Measurements from ENCODE around the gene RESP18. TPM values are rescaled to one million over a fixed set of nuclear protein-coding genes. Genes with fewer than 3 reads are reported as not detected.
"Not testable (repeated sequence)": the region's sequence is repeated elsewhere in the genome, so short reads cannot be mapped to it uniquely, and the experiment has no call there.

The RESP18 gene
- total RNA-seq, 1 experiment from 2014 or later, result not detected

DNA sequence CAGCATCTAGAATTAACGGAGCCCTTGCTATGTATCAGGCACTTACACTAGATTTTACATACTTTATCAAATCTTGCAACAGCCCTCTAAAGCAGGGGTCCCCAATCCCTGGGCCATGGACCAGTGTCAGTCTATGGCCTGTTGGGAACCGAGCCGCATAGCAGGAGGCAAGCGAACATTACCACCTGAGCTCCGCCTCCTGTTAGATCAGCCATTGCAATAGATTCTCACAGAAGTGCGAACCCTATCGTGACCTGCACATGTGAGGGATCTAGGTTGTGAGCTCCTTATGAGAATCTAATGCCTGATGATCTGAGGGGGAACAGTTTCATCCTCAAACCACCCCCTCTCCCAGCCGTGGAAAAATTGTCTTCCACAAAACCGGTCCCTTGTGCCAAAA lies 39.9 kb downstream of the RESP18 start:
- Histone ChIP-seq H3K4me3 (no peak overlapping the region), H3K36me3 (no peaks in the 10 kb centered on the region), H3K4me1 (replicated peaks) (peaks cover 21% of the 10 kb centered on the region), H3K27ac (no peak overlapping the region), H3K27me3 (replicated peaks) (no peaks in the 10 kb centered on the region; the same call in 1 of the 2 replicates), H3K9me3 (replicated peaks) (no peaks in the 10 kb centered on the region)
- no peak for DNase-seq (ENCODE audit: low read depth in 1 of 2, low spot score in 2 of 2)

DNA sequence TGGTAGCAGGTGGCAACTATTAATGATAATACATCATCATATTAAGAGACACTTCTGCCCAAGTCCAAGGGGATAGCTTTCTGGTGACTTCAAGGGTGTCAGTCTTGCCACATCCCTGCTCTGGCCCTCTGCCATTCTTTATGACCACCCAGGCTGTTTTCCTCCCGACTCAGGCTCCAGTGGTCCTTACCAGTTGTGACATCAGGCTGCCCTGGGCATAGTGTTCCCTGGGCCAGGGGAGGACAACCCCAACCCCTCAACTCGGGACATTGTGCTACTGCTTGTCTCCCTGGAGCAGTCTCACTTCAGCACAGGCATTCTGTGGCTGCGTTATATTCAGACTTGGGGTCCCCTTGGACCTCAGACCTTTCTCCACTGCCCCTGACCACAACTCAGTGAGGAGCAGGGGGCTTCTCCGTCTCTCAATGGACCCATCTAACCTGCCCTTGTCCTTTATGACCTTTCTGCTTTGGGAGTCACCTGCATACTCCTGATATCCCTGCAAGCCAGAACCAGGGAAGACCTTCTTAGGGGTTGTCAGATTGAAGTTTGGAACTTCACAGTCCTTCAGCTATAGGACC lies 40.5 kb downstream of the RESP18 start:
- no peak overlapping the region for H3K27ac ChIP-seq
- DNase-seq (ENCODE audit: low read depth in 1 of 2, low spot score in 2 of 2), result no peak
- no peaks in the 10 kb centered on the region; the same call in 1 of the 2 replicates for H3K27me3 ChIP-seq (replicated peaks)
- peaks cover 21% of the 10 kb centered on the region for H3K4me1 ChIP-seq (replicated peaks)
- no peak overlapping the region for H3K4me3 ChIP-seq
- no peaks in the 10 kb centered on the region for H3K9me3 ChIP-seq (replicated peaks)
- H3K36me3 ChIP-seq, result no peaks in the 10 kb centered on the region

DNA sequence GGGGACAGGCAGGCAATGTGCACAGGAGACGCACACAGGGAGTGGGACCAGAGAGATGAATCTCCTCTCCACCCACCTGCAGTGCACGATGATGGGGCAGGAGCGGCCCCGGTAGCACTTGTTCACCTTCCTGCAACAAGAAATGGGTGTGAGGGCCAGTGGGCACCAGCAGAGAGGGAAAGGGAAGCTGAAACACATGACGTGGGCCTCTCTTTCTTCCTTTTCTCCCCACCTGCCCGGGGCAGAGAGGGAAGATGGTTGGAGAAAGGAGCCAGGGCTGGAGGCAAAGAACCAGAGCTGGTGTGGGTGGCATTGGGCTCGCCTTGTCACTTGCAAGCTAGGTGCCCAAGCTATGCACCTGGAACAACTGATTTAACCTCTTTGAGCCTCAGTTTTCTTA lies 41.1 kb downstream of the RESP18 start:
- Histone ChIP-seq H3K4me1 (replicated peaks) (peaks cover 21% of the 10 kb centered on the region), H3K36me3 (0 out of 2 replicates have a peak, but pooled peaks cover 2% of the 10 kb centered on the region)

DNA sequence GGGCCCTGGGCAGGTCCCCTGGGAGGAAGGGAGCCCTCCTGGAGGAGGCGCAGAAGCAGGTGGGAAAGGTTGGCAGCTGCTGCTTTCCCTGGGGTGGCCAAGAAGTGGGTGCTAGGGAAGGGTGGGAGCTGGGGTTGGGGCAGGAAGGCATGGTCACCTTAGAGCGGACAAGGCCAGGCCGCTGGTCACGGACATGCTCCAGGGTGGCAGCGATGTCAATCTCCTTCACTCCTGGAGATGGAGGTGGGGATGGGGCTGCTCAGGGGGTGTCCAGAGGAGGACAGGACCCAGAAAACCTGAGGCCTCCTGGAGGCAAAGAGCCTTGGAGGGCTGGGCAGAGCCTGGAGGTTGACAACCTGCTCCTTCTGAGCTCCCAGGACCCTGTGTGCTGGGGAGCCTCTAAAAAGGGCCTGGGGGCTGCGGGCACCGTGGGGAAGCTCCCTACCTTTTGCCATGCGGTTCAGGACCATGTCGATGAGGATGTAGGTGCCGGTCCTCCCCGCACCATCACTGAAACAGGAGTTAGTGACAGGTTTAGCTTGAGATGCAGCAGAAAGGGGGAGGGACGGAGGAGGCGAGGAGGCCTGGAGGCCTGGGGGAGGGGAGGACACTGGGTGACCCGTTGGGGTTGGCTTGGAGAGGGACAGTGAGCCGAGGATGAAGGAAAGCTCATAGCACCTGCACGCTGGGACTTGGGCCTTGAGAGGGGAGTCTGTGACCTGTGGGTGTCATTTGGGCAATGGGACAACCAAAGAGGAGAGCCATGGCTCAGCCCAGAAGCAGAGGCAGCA lies 42.0 kb downstream of the RESP18 start:
- DNase-seq (ENCODE audit: low read depth in 1 of 2, low spot score in 2 of 2), result peak in 1 of 2 experiments; percentile 32
- no peak overlapping the region for H3K27ac ChIP-seq
- H3K4me3 ChIP-seq, result no peak overlapping the region
- H3K27me3 ChIP-seq (replicated peaks), result no peaks in the 10 kb centered on the region
- H3K9me3 ChIP-seq (replicated peaks), result no peaks in the 10 kb centered on the region
- H3K36me3 ChIP-seq, result peaks cover 6% of the 10 kb centered on the region; the same call in 1 of the 2 replicates
- peaks cover 21% of the 10 kb centered on the region for H3K4me1 ChIP-seq (replicated peaks)

More for the DNA sequence above, 41.1 kb downstream of the RESP18 start:
- DNase-seq (ENCODE audit: low read depth in 1 of 2, low spot score in 2 of 2), result no peak
- H3K27ac ChIP-seq, result no peak overlapping the region
- no peak overlapping the region for H3K4me3 ChIP-seq
- no peaks in the 10 kb centered on the region; the same call in 1 of the 2 replicates for H3K27me3 ChIP-seq (replicated peaks)
- H3K9me3 ChIP-seq (replicated peaks), result no peaks in the 10 kb centered on the region

DNA sequence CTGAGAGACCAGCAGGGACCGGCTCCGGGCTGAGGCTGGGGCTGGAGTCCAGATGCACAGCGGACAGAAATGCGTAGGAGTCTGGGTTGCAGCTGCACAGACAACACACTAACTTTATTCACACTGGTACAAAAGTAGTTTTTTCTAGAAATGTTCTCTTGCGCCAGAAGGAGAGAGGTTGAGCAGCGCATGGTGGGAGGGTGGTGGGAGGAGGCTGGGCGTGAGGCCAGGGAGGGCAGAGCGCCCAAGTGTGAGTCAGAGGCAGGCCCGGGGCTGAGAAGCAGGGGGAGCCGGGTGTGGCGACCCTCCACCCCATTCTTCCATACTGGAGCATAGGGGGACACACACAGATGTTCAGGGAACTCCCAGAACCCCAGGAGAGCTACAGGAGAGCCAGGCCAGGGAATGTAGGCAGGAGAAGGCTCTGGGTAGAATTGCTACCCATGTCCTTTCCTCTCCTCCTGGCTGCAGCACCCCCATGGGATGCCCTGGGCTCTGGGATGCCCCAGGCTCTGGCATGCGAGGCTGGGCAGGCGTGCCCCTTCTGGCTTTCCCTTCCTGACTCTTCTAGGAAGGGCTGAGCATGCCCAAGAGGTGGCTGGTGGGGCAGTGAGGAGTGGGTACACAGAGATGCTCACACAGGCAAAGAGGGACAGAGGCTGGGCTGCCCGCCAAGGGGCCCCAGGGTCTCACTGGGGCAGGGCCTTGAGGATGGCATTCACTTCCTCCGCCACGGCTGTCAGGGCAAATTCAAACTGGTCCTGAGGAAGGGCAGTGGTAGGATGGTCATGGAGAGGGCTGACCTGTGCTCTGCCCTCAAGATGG lies 42.8 kb downstream of the RESP18 start:
- Histone ChIP-seq H3K27ac (no peak overlapping the region), H3K36me3 (peaks cover 14% of the 10 kb centered on the region), H3K4me3 (no peak overlapping the region)

DNA sequence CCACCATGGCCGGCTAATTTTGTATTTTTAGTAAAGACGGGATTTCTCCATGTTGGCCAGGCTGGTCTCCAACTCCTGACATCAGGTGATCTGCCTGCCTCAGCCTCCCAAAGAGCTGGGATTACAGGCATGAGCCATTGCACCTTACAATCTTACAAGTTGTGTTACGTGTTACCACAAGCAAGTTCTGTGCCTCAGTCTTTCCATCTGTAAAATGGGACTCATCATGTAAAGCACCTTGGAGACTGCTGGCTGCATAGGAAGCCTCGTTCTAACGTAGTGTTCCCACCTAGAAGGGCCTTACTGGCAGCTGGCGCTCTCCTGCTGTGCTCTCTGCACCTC lies 43.4 kb downstream of the RESP18 start:
- Histone ChIP-seq H3K27me3 (replicated peaks) (no peaks in the 10 kb centered on the region), H3K4me3 (no peak overlapping the region), H3K36me3 (peaks cover 20% of the 10 kb centered on the region), H3K4me1 (replicated peaks) (peaks cover 12% of the 10 kb centered on the region), H3K9me3 (replicated peaks) (no peaks in the 10 kb centered on the region), H3K27ac (no peak overlapping the region)
- DNase-seq (ENCODE audit: low read depth in 1 of 2, low spot score in 2 of 2), result no peak

More for the DNA sequence above, 42.8 kb downstream of the RESP18 start:
- peak; percentile 32 to 55 for DNase-seq (ENCODE audit: low read depth in 1 of 2, low spot score in 2 of 2)
- Histone ChIP-seq H3K9me3 (replicated peaks) (no peaks in the 10 kb centered on the region), H3K4me1 (replicated peaks) (peaks cover 16% of the 10 kb centered on the region), H3K27me3 (replicated peaks) (no peaks in the 10 kb centered on the region)

DNA sequence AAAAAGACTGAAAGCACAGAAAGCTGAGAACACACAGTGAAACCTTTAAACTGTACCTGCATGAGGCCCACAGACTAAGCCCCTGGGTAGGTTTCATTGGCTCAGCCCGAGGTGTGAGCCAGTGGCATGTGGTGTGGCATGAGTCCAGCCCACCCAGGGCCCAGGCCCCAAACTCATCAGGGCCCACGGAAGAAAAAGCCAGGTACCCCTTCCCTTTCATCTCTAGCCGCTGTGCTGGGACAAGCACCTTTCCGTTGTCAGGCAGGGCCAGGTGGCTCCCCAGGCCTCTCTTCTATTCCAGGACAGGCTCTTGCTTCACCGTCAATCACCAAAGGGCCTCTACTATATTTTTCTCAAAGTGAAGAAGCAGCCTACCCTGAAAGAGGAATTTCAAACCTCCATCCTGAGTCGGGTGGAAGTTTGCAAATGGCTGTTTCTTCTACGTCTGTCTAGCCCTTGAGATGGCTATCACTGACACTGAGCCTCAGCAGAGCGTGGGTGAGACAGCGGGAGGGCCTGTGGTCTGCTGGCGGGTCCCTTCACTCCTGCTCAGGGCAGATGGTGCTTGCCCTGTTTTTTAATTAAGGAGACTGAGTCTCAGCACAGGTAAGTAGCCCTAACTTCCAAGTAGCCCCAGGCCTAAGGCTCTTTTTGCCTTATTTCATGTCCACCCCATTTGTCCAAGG lies 44.8 kb downstream of the RESP18 start:
- peaks cover 28% of the 10 kb centered on the region for H3K36me3 ChIP-seq
- DNase-seq (ENCODE audit: low read depth in 1 of 2, low spot score in 2 of 2), result peak in 1 of 2 experiments; percentile 23
- H3K4me3 ChIP-seq, result no peak overlapping the region
- H3K27me3 ChIP-seq (replicated peaks), result no peaks in the 10 kb centered on the region
- H3K27ac ChIP-seq, result no peak overlapping the region
- no peaks in the 10 kb centered on the region for H3K9me3 ChIP-seq (replicated peaks)
- peaks cover 12% of the 10 kb centered on the region for H3K4me1 ChIP-seq (replicated peaks)

DNA sequence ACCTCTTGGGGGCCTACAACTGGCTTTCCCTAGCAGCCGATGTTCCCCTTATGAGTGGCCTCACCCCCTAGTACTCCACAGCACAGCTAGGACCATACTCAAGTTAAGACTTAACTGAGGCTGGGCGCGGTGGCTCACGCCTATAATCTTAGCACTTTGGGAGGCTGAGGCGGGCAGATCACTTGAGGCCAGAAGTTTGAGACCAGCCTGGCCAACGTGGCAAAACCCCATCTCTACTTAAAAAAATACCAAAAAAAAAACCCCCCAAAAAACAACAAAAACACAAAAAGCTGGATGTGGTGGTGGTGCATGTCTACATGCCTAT lies 45.5 kb downstream of the RESP18 start:
- H3K4me3 ChIP-seq; DNase-seq (ENCODE audit: low read depth in 1 of 2, low spot score in 2 of 2); H3K27me3 ChIP-seq (replicated peaks); H3K27ac ChIP-seq; H3K9me3 ChIP-seq (replicated peaks): not testable (repeated sequence)
- Histone ChIP-seq H3K36me3 (peaks cover 34% of the 10 kb centered on the region), H3K4me1 (replicated peaks) (peaks cover 12% of the 10 kb centered on the region)

DNA sequence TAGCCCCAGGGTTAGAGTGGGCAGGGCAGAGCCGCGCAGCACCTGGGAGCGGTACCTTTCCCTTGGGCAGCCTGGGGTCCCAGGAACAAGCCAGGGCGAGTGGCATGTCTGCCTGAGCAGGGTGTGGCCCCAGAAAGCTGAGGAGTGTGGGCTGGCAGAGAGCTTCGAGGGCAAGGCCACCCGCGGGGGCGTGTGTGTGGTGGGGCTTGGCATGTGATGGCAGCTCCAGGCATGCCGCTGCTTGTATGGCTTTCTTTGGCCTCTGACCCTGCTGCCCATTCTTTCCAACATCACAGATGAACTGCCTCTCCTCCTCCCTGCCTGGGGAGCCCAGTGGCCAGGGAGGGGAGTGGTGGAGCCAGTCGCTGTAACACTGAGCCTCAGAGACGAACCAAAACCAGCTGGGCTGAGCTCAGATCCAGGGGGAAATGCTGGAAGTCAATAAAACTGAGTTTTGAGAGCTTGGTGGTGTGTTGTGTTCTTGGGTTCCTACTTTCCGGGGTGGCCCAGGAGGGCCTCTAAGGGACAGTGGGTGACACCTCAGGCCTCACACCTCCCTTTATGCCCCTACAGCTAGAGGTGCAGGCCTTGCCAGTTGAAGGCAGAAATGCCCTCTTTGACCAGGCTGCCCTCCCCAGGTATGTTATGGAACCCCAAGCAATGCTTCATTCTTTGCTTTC lies 46.0 kb downstream of the RESP18 start:
- no peak for DNase-seq (ENCODE audit: low read depth in 1 of 2, low spot score in 2 of 2)

DNA sequence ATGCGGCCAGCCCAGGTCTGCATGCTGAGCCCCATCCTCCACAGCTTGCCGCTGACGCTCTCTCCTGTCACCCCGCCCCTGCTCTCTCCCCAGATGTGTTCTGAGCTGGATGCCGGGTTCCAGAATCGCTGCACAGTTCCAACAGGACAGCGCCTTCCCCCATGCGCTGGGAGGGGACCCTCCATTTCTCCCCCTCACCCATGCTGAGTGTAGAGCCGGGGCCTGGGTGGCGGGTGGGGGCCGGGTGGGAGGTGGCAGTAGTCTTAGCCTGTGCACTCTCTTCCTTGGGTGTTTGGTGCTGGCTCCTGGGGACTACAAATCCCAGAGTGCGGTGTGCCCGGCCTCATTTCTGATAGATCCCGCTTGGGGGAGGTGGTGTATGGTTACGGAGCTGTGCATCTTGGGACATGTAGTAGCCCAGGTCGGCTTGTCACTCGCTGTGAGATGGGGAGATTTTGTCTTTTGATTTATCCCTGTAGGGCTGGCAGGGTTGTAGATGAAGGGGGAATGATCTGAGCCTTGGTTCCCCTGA lies 46.6 kb downstream of the RESP18 start:
- H3K4me1 ChIP-seq (replicated peaks), result peaks cover 9% of the 10 kb centered on the region
- H3K9me3 ChIP-seq (replicated peaks), result no peaks in the 10 kb centered on the region
- H3K36me3 ChIP-seq, result peaks cover 42% of the 10 kb centered on the region
- no peak for DNase-seq (ENCODE audit: low read depth in 1 of 2, low spot score in 2 of 2)
- no peak overlapping the region for H3K4me3 ChIP-seq
- H3K27ac ChIP-seq, result no peak overlapping the region
- H3K27me3 ChIP-seq (replicated peaks), result no peaks in the 10 kb centered on the region

More for the DNA sequence above, 46.0 kb downstream of the RESP18 start:
- Histone ChIP-seq H3K36me3 (peaks cover 38% of the 10 kb centered on the region), H3K4me3 (no peak overlapping the region), H3K9me3 (replicated peaks) (no peaks in the 10 kb centered on the region), H3K4me1 (replicated peaks) (peaks cover 9% of the 10 kb centered on the region), H3K27ac (no peak overlapping the region), H3K27me3 (replicated peaks) (no peaks in the 10 kb centered on the region)

DNA sequence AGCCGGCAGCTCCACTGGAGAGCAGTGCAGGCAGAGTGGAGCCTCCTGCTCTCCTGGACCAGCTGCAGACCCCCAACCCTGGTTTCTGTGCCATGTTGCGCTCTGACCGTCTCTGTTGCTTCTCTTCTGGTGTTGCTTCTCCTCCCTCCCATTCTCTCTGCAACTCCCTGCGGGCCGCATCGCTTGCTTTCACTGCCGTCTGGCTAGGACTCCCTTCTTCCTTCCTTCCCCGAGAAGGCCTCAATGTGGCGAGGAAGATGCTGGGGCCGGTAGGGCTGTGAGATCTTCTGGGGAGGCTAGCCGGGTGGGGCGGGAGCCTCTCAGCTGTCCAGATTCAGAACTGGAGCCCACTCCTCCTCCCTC lies 47.2 kb downstream of the RESP18 start:
- Histone ChIP-seq H3K27ac (no peak overlapping the region), H3K36me3 (peaks cover 48% of the 10 kb centered on the region)

DNA sequence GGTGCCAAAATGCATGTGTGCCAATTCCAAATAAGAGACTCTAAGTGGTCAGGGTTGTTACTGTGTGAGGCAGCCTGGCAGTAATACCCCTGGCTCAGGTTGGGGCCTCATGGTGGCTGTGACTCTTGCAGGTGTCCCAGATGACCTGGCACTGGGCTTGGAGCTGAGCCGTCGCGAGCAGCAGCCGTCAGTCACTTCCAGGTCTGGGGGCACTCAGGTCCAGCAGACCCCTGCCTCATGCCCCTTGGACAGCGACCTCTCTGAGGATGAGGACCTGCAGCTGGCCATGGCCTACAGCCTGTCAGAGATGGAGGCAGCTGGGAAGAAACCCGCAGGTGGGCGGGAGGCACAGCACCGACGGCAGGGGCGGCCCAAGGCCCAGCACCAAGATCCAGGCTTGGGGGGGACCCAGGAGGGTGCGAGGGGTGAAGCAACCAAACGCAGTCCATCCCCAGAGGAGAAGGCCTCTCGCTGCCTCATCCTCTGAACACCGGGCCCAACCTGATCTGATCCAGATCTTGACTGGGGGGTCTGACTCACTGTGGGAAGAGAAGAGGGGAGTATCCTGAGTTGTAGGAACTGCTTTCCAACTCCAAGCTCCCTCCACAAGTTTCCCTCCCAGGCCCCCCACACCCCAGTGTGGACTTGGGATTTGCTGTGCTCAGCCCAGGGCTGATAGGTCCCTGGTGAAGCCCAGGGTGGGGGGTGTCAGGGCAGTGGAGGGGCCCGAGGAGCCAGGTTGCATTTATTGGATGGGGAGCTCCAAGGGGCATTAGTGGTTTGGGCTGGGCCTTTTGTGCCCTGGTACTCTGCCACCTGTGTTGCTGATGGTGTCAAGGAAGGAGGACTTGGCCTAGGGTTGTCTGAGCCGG lies 47.8 kb downstream of the RESP18 start:
- no peak overlapping the region for H3K27ac ChIP-seq
- DNase-seq (ENCODE audit: low read depth in 1 of 2, low spot score in 2 of 2), result no peak
- H3K27me3 ChIP-seq (replicated peaks), result no peaks in the 10 kb centered on the region
- no peaks in the 10 kb centered on the region for H3K9me3 ChIP-seq (replicated peaks)
- H3K4me3 ChIP-seq, result no peak overlapping the region
- peaks cover 13% of the 10 kb centered on the region for H3K4me1 ChIP-seq (replicated peaks)
- peaks cover 50% of the 10 kb centered on the region for H3K36me3 ChIP-seq

More for the DNA sequence above, 47.2 kb downstream of the RESP18 start:
- Histone ChIP-seq H3K9me3 (replicated peaks) (no peaks in the 10 kb centered on the region), H3K27me3 (replicated peaks) (no peaks in the 10 kb centered on the region), H3K4me3 (no peak overlapping the region), H3K4me1 (replicated peaks) (peaks cover 9% of the 10 kb centered on the region)
- no peak for DNase-seq (ENCODE audit: low read depth in 1 of 2, low spot score in 2 of 2)
